Glomerular visceral epithelial cell (primary cell): ENCODE measurements around the gene CERS5.
A peak's percentile ranks its signal among the peaks of the same experiment; 100 is the strongest.

Source experiments
- DNase-seq: peaks from one replicate; pipeline ENCODE4 v3.0.0-alpha.2; 2016; ENCODE audit errors: extremely low spot score

Gene CERS5, protein sequence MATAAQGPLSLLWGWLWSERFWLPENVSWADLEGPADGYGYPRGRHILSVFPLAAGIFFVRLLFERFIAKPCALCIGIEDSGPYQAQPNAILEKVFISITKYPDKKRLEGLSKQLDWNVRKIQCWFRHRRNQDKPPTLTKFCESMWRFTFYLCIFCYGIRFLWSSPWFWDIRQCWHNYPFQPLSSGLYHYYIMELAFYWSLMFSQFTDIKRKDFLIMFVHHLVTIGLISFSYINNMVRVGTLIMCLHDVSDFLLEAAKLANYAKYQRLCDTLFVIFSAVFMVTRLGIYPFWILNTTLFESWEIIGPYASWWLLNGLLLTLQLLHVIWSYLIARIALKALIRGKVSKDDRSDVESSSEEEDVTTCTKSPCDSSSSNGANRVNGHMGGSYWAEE

DNA sequence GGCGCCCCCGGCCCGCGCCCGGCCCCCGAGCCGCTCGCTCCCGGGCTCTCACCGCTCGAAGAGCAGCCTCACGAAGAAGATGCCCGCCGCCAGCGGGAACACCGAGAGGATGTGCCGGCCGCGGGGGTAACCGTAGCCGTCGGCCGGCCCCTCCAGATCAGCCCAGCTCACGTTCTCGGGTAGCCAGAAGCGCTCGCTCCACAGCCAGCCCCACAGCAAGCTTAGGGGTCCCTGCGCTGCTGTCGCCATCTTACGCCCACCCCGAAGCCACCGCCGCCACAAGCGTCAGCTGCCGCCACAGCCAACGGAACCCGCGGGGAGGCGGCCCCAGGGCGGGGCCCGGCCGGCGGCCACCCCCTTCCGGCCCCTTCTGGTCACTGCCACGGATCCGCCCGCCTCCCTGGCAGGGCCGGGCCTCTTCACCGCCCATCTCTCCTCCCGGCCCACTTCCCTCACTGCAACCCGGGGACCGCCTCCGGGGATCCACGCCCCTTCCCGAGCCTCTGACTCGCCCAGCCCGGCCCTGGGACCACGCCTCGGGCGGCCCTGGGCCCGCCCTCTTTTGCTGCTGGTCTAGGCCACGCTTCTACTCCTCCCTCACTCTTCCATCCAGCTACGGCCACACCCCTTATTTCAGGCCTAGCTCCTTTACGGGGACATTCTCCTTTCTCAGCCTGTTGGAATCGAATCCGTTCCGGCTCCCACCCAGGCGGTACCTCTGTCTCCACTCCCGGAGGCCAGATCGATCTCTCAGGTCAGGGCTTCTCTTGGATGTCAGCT lies at the start of gene CERS5:
Gene CERS5 (minus strand): TSS at position 321 of the 780 bp plus-strand sequence. CDS start 72 bp downstream, at position 249.
- DNase-seq = peak; percentile 99

DNA sequence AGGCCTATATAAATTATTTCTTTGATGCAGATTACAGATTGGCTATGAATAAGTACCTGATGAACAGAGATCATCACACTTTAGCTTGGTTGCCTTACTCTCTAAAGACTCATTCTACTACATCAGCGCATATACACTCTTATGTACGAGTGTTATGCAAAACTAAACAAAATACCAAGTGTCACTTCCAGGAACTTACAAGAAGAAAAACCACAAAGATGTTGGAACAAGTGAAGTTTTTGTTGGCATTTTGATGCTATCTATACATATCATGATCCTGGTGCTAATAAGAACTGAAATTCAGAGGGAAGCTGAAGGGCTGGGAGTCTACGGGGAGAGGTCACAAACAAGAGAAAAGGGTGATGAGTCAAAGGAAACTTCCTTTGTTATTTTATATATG lies 47.9 kb upstream of the CERS5 start:
- no peak for DNase-seq

DNA sequence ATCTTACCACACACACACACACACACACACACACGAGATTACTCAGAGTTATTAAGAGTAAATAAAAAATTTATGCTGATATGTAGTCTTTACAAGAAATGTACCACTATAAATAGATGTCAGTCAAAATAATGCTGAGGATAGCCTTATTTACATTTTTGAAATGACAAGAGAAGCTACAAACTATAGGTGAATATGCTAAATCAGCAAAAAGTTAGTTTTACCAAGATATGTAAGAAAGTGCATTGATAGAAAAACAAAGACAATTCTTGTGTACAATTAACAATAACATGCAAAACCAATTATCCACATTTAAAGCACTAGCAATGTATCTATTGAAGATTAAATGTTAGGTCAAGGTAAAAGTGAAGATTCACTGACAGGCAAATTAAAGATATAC lies 46.8 kb upstream of the CERS5 start:
- no peak for DNase-seq

DNA sequence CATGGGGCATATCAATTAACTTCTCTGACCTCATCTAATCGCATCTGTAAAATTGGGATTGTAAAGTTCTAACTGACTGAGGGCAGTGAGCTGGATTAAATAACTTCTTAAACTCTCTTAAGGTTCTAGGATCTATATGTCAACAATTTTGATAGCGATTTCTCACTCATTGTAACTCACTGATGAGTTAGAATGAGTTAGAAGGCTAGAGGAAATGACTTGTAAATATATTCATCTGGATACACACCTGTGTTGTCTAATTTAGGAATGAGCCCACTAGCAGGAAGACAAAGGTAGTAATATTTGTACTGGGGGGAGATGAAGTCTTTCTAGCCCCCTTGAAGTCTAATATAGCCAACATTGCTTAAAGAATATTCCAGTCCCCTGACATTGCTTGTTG lies 46.3 kb upstream of the CERS5 start:
- DNase-seq = no peak

DNA sequence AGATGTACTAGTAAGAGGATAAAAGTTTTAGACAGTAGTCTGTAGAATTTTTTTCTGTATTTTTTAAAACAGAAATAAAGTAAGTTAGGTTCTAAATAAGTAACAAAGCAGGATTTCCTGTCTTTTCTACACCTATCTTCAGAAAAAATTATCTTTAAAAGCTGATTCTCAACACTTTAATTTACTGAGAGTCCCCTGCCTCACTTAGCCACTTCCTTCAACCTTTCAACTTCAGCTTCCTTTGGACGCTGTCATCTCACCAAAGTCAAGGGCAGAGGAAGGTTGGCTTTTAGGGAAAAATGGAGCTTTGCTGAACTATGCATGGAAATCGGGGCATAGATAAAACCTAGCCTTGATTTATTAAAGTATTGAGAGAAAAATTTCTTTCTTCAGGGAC lies 44.9 kb upstream of the CERS5 start:
- no peak for DNase-seq

DNA sequence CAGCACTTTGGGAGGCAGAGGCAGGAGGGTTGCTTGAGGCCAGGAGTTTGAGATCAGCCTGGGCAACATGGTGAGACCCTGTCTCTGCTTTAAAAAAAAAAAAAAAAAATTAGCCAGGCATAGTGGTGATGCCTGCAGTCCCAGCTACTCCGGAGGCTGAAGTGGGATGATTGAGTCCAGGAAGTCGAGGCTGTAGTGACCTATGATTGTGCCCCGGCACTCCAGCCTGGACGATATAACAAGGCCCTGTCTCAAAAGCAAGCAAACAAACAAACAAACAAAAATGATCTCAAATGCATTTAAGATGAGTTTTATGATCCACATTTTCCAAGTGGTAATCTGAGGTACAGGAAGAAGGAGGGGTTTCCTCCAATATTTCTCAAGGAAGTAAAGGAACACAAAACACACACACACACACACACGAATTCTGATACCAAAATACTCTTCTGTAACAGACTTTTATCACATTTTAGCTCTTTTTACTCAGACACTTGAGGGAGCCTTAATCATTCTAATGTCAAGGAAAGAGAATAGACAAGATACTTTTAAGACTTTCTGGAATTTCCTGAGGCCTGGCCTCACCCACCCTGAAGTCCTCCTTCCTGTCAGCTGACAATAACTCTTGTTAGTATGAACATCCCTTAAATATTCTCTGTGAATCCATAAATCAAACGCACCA lies 44.4 kb upstream of the CERS5 start:
- DNase-seq = no peak

DNA sequence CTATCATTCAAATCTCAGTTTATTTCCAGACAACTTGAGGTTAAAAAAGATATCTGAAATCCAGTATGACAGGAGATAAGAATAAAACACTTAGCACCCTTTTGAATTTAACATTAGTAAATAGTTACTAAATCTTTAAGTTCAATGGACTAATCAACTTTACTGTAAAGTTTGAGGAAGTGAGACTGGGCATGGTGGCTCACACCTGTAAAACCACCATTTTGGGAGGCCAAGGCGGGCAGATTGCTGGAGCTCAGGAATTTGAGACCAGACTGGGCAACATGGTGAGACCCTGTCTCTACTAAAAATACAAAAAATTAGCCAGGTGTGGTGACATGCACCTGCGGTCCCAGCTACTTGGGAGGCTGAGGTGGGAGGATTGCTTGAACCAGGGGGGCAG lies 40.3 kb upstream of the CERS5 start:
- no peak for DNase-seq

DNA sequence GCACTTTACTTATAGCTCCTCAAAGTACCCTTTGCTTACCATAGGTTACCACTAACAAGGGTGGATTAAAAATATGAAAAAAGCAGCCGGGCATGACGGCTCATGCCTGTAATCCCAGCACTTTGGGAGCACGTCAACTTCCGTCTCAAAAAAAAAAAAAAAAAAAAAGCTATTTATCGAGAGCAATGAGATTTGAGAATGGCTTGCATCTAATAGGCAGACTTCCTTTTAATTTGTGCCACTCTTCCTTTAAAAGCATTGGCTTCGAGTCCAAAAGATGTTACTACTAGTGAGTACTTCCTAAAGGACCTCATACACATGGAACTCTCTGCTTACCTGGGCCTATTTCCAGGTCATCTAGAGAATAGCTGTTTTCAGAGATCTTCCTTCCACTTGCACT lies 38.5 kb upstream of the CERS5 start:
- DNase-seq = no peak

DNA sequence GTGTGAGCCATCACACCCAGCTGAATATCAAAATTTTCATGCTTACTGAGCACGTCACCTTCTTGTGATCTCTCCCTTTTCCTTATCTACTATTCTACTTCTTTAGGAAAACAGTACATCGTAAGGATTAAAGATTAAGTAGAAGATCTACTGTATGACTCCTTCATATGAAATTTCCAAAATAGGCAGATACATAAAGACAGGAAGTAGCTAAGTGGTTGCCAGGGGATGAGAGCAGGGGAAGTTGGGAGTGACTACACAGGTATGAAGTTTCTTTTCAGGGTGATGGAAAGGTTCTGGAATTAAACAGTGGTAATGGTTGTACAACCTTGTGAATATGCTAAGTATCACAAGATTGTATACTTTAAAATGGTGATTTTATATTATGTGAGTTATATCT lies 36.5 kb upstream of the CERS5 start:
- DNase-seq = no peak

DNA sequence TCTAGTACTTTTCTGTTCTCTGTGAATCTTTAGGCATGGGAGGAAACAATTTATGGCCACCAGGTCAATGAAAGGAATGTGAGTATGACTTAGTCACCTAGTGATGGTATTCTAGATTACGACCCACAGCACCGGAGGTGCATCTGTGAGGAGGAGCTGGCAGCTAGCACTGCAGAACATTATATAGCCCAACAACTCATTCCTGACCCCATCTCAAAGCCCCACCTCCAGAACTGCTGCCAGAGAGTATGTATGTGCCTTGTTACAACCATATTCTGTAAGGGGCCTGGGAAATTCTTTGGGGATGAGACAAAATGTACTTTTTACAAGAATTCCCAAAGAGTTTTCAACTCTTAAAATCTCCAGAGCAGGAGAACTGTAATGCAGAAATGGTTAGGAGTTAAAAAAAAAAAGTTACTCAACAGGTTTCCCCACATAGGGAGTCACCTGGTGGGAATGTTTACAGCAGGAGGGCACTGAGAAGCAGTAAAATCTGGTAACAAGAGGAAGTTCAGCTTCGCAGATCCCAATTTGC lies 34.9 kb upstream of the CERS5 start:
- DNase-seq = peak; percentile 80

DNA sequence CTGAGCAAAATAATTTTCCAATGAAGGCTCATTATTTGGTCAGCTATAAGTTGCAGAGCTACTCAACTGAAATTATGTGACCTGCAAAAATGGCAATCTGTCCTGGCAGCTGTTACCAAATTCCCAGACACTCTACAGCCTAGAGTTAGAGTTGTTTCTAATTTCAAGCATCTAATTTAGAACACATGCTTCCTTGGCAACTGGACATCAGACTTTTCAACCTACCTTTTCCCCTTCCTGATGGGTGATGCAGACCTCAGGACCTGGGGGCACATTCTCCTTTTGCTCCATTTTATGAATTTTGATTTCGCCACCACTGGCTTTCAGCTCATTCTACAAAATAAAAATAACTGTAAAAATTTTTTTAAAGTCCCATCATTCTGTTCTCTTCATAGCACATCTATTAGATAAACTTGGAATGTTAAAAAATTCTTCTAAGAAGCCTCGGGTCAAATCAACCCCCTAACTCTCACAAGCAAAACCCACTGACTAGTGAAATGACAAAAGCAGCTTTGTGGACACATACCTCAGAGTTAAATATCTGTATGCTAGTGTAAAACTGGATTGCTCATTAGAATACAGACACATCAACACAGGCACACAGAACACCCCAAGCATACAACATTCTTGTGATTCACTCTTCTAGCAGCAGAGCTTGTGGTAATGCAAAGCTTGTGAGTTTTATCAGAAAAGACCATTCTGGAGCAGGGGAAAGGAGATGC lies 33.5 kb upstream of the CERS5 start:
- DNase-seq = peak; percentile 38

DNA sequence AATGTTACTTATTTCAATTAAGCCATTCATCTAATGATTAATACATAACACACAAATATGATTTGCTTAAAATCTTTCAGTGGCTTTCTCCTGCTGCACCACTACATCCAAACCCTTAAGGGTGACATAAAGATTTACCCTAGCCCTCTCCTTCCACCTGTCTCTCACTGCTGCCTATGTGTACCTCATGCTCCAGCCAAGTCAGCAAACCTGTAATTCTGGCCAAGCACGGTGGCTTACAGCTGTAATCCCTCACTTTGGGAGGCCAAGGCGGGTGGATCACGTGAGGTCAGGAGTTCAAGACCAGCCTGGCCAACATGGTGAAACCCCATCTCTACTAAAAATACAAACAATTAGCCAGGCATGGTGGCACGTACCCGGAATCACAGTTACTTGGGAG lies 31.7 kb upstream of the CERS5 start:
- DNase-seq = no peak

DNA sequence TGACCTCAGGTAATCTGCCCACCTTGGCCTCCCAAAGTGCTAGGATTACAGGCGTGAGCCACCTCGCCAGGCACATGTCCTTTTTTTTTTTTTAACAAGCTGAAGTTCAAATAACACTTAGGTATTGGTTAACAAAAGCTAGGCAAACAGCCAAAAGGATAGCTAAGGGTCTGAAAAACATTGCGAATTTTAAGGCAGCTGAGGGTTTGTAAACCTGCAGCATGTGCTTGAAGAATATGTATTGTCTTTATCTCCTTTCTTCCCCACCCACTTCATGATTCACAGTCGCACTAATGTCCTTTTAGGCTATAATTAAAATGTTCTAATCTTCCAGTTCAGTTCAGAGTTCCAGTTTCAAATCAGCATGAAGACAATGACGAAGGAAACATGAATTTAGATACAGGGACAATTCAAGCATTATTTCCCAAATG lies 30.1 kb upstream of the CERS5 start:
- no peak for DNase-seq

DNA sequence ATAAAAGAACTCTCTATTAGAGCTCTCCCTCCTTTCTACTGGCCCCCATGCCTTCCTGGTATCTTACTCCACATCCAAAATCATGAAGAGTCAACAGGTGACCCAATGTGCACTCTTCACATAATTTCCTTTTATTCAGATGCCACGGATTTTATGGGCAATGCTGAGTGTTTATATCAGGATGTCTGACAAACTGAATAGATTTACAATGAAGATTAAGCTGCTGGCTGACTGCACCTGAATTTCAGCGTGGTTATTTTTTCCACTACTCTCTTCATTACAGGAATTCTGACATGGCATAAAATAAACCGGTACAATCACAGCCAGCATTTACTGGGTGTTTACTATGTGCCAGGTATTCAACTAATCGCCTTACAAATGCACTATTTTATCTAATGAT lies 29.4 kb upstream of the CERS5 start:
- DNase-seq = no peak

DNA sequence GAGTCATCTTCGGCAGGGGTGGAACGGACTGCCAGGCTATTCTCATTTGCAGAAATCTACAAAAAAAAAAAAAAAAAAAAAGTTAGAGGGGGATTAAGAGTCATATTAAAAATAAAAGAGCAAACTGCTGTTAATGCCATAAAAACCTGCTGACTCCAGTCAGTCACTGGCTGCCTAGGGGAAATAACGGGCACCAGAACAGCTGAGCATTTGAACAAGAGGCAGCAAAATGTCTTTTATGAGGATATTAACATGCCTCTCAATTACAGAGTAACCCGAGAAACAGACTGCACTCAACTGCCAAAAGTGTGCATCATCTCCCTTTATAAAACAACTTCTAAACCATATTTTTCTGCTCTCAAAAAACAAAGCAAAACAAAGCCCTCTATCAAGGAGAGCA lies 28.7 kb upstream of the CERS5 start:
- DNase-seq = no peak

DNA sequence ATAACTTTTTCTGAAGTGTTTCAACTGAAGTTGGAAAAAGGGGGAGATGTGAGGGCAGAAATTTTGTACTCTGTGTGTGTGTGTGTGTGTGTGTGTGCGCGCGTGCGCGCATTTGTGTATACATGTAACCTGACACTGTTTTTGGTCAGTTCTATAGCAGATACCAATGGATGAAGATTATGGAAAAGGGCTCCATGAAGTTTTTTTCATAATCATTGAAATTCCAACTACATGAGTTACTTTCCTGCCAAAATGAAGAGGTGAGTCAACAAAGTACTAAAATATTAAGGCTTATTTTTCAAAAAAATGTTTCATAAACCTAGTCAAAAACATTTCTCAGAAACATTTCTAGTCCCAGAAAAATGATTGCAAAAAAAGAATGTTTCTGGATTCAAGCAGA lies 25.7 kb upstream of the CERS5 start:
- no peak for DNase-seq

DNA sequence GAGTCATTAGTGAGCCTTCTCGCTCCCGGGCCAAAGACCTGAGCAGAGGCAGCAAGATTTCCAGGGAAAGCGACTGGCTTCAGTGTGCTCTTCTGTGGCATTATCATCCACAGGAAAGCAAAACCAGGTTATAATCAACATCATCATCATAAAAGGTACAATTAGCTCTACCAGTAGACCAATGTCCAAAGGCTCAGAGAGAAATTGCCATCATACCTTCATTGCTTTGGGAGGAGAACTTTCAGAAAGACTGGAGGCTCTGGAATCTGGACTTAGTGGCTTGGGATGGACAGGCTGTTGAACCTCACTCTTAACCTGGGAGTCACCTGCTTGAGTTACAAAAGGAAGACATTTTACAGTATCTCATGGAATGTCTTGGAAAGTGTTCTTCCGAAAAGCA lies 25.1 kb upstream of the CERS5 start:
- no peak for DNase-seq

DNA sequence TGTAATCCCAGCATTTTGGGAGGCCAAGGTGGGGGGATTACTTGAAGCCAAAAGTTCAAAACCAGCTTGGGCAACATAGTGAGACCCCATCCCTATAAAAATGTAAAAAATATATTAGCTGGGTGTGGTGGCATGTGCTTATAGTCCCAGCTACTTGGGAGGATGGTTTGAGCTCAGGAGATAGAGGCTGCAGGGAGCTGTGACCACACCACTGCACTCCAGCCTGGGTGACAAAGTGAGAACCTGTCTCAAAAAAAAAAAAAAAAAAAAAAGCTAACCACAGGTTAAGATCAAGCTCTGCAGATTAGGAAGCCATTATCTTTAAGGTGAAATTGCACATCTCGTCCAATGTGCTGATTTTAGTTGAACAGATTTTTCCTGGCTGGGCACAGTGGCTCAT lies 23.7 kb upstream of the CERS5 start:
- DNase-seq = no peak

DNA sequence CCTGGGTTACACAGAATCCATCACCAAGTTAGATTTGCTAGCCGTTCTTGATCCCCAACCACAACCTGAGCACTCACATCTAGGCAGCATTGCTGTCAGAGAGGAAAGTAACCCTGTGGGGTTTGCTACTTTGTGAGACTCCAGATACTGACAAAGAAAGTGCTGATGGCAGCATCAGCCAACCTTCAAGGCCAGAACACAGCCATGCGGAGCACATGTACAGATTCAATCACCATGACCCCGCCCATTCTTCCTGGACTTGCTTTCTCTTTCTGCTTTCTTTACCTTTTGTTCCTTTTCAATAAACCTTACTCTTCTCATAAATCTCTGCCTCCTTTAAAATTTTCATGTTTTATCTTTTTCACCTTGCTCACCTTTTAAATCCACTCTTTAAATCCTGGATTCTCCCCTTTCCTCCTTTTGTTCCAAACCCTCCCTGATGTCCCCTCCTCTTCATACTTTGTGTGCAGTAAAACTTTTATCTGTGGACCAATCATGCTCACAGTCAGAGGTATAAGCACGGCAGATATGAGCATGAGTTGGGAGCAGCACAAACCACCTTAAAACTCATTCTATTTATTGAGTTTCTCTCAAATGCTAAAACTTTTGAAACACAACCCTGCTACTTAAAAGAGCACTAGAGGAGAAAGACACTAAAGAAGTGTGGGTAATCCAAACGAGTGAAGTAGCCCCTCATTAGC lies 21.9 kb upstream of the CERS5 start:
- DNase-seq = no peak

DNA sequence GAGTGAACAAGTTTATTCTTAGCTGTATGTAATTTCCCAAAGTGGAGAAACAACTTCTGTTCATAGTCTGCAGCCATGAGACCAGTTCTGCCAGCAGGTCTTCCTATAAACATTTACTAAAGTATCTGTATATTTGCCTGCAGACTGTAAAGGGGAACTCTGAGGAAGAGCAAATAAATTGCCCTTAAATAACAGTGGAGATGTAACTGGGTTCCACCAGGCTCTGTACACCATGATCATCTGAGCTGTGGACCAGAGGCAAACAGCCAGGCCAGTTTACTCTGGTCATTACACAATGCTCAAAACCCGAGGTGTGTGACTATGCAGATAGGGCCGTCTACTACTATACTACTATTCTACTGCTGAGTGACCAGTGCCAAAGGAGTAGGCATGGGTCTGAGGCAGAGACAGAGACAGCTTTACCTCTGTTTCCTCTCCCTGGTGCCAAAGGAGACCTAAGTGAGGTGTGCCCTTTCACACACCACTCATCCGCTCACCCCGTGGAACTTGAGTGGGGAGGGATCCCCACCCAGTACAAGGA lies 21.1 kb upstream of the CERS5 start:
- DNase-seq = no peak
